ENCODE results near the gene NUDT4. TPM values are rescaled to one million over a fixed set of nuclear protein-coding genes. Genes with fewer than 3 reads are reported as not detected.

The NUDT4 gene
- total and polyA plus RNA-seq, 2 of the 13 experiments (the other 11 are each of a cell fraction or from before 2014, with no cell fraction given) = 37.3 to 70.1 TPM

GRCh38 chr12:93417967-93418480, 40.3 kb downstream of the NUDT4 start (continued):
- TF ChIP-seq ZNF792 (CRISPR knock-in tag; IDR thresholded peaks at IDR 0.05) (no peak), ATM (IDR thresholded peaks at IDR 0.05; ENCODE audit: borderline replicate concordance) (no peak), TEAD3 (CRISPR knock-in tag; optimal IDR thresholded peaks at IDR 0.05; ENCODE audit: borderline replicate concordance) (no peak), MIXL1 (CRISPR knock-in tag; IDR thresholded peaks at IDR 0.05) (no peak), ZNF549 (CRISPR knock-in tag; IDR thresholded peaks at IDR 0.05) (no peak), ZNF121 (CRISPR knock-in tag; IDR thresholded peaks at IDR 0.05) (peak; percentile 97), CHD4 (IDR thresholded peaks at IDR 0.05; ENCODE audit: borderline replicate concordance, low read length) (no peak), POGZ (CRISPR knock-in tag; IDR thresholded peaks at IDR 0.05) (peak; percentile 19; the same call in 1 of the 2 replicates), ZMAT3 (CRISPR knock-in tag; conservative IDR thresholded peaks at IDR 0.05) (no peak)

- no TSS peak for BruUV-seq (replicated peaks)
- H3K4me2 ChIP-seq (ENCODE audit: low read depth, low read length) = no peak overlapping the region
- H3K27ac ChIP-seq (ENCODE audit: extremely low read length, insufficient read depth, low read length) = no peak overlapping the region
- H3K9me3 ChIP-seq (ENCODE audit: low read length) = no peaks in the 10 kb centered on the region
- no peak for TF ChIP-seq THAP7 (CRISPR knock-in tag; IDR thresholded peaks at IDR 0.05)
- TF ChIP-seq ZNF652 (CRISPR knock-in tag; IDR thresholded peaks at IDR 0.05; ENCODE audit: borderline replicate concordance, low read depth) = no peak
- TF ChIP-seq MEF2D (CRISPR knock-in tag; IDR thresholded peaks at IDR 0.05) = no peak
- no peak for TF ChIP-seq NONO (IDR thresholded peaks at IDR 0.05)
- no peak for TF ChIP-seq NONO (CRISPR knock-in tag; conservative IDR thresholded peaks at IDR 0.05)
- peak; percentile 60 for TF ChIP-seq CTCF (CRISPR knock-in tag; IDR thresholded peaks at IDR 0.05)
- TF ChIP-seq SMARCE1 (IDR thresholded peaks at IDR 0.05; ENCODE audit: borderline replicate concordance) = no peak
- no peak for TF ChIP-seq ZNF337 (CRISPR knock-in tag; IDR thresholded peaks at IDR 0.05; ENCODE audit: borderline replicate concordance, low read depth)
- TF ChIP-seq STAG1 (CRISPR knock-in tag; IDR thresholded peaks at IDR 0.05) = peak; percentile 66
- no peak for TF ChIP-seq HCFC1 (IDR thresholded peaks at IDR 0.05; ENCODE audit: low read depth, low read length)
- TF ChIP-seq RAD21 (CRISPR knock-in tag; IDR thresholded peaks at IDR 0.05) = peak; percentile 42; the same call in 1 of the 2 replicates
- peak; percentile 37; the same call in 1 of the 2 replicates for TF ChIP-seq SMC3 (IDR thresholded peaks at IDR 0.05; ENCODE audit: low read length)
- FAIRE-seq (peak; percentile 18), DNase-seq (ENCODE audit: low spot score) (peak; percentile 49), ATAC-seq (peak; percentile 70)
- H3K36me3 ChIP-seq (replicated peaks in 1 of 2; ENCODE audit: control insufficient read depth in 1 of 2, insufficient read depth in 2 of 2, low read length in 2 of 2) = no peaks in the 10 kb centered on the region
- H3K4me1 ChIP-seq (ENCODE audit: insufficient read depth, low read length) = peaks cover 49% of the 10 kb centered on the region
- no peak overlapping the region for H3K4me3 ChIP-seq (replicated peaks in 1 of 3; ENCODE audit: insufficient read depth in 1 of 3, low read depth in 2 of 3, low read length in 3 of 3)
- POLR2A ChIA-PET = interaction anchor here (1.3 kb wide), 1 partner anchor 490 kb away, joined by 3 read pairs; the partner anchor contains the start of gene EEA1
- H3K9ac ChIP-seq (ENCODE audit: insufficient read depth, low read depth, low read length) = no peak overlapping the region
- peaks cover 82% of the 10 kb centered on the region for H4K20me1 ChIP-seq (ENCODE audit: insufficient read depth, low read length)
- intact Hi-C loops (cut with micrococcal nuclease; ENCODE audit: unreplicated experiment) (loop anchor here (1.0 kb wide), 1 partner anchor 432 kb away; no protein-coding TSS in a partner anchor), in situ Hi-C loops (cut with HindIII; ENCODE audit: extremely low pct_ligation_motif_present, low pct_unique_long_range_greater_than_20kb) (loop anchor here (10.0 kb wide), 1 partner anchor 635 kb away; no protein-coding TSS in a partner anchor)
- no peaks in the 10 kb centered on the region for H3K27me3 ChIP-seq (ENCODE audit: control insufficient read depth in 1 of 2, insufficient read depth in 2 of 2, low read length in 2 of 2)
- no peak overlapping the region for H2AFZ ChIP-seq (ENCODE audit: low read length)
- 15% methylated on average over 1 of the region's 1 CpG for WGBS (ENCODE audit: low lambda C conversion rate)
- H3K79me2 ChIP-seq (ENCODE audit: insufficient read depth, low read length) = peaks cover 99% of the 10 kb centered on the region
- CTCF ChIA-PET (ENCODE audit: low intra/inter-chr PET ratio, low total read pairs) = interaction anchor here (1.2 kb wide), 2 partner anchors 634 to 635 kb away, joined by 3 to 5 read pairs; no protein-coding TSS in a partner anchor
Measured at GRCh38 chr12:93419388-93420034, 41.8 kb downstream of the NUDT4 start.

Measured in HepG2 (cell line).